Upper lobe of left lung (tissue), 6 donors: ENCODE measurements around the gene AGA. TPM values are rescaled to one million over a fixed set of nuclear protein-coding genes. Genes with fewer than 3 reads are reported as not detected.

ENCODE experiments used
- ATAC-seq, 2 donors: fragments of 200-7000 bp; cut with Tn5 transposase; one replicate each; pipeline ENCODE4 v1.9.1; 2022; ENCODE audit warnings: mild to moderate bottlenecking in 2 of 2, moderate library complexity in 2 of 2; ENCODE audit not compliant: low FRiP score in 2 of 2
- DNase-seq, 2 donors: peaks; one replicate each; pipeline ENCODE4 v3.0.0-alpha.2; 2019 to 2020
- H3K27ac ChIP-seq, 4 donors: fragments of 200-600 bp; sonication (generic); one replicate each; pipeline ENCODE4 v1.5.1; 2016 to 2019
- H3K27me3 ChIP-seq, 4 donors: fragments of 200-600 bp; sonication (generic); one replicate each; pipeline ENCODE4 v1.5.1; 2017 to 2019
- H3K36me3 ChIP-seq, 4 donors: fragments of 200-600 bp; sonication (generic); one replicate each; pipeline ENCODE4 v1.5.1; 2016 to 2019
- H3K4me1 ChIP-seq, 4 donors: fragments of 200-600 bp; sonication (generic); one replicate each; pipeline ENCODE4 v1.5.1; 2018 to 2019
- H3K4me3 ChIP-seq, 4 donors: fragments of 200-600 bp; sonication (generic); one replicate each; pipeline ENCODE4 v1.5.1; 2017 to 2019; ENCODE audit warnings: mild to moderate bottlenecking in 2 of 4, moderate library complexity in 1 of 4
- H3K9me3 ChIP-seq, 4 donors: fragments of 200-600 bp; sonication (generic); one replicate each; pipeline ENCODE4 v1.5.1; 2018 to 2019
- EP300 ChIP-seq, 4 donors: sonication (generic); formaldehyde crosslinking; IDR thresholded peaks; one replicate each; pipeline ENCODE4 v1.5.1; 2017; ENCODE audit warnings: antibody characterized with exemption in 4 of 4, control low read depth in 2 of 4
- POLR2A ChIP-seq, 4 donors: fragments of 450-650 bp; IDR thresholded peaks; one replicate each; pipeline ENCODE4 v1.5.1; 2016 to 2017; ENCODE audit warnings: antibody characterized with exemption in 4 of 4, mild to moderate bottlenecking in 2 of 4
- POLR2AphosphoS5 ChIP-seq, 2 donors: sonication (generic); formaldehyde crosslinking; IDR thresholded peaks; one replicate each; pipeline ENCODE4 v1.5.1; 2017; ENCODE audit warnings: antibody characterized with exemption in 2 of 2
- WGBS, 2 donors: methylation state at CpG; one replicate each; pipeline ENCODE4 v1.1.5; 2017 to 2018; 5-methylcytosine and 5-hydroxymethylcytosine counted together
- total RNA-seq, 6 donors: library from RNA; depleted of rRNA in 4 of 6; stranded (reverse); fragments of >200 nt in 4 of 6; gene quantifications; one replicate each; pipeline versions ENCODE4 v1.1.0 to v1.2.1, GENCODE V29; 2016 to 2021
- TF ChIP-seq, protein P1 (sequence below), 6 experiments: fragments of 450-650 bp in 4 of 6; fragments of 200-600 bp in 2 of 6; sonication (generic) in 2 of 6; IDR thresholded peaks; one replicate each; pipeline ENCODE4 v1.5.1; 2016 to 2019; ENCODE audit warnings: antibody characterized with exemption in 6 of 6
- donor health status: DM: no; HTN: no; CAD: no; lungs with moderate emphysema.
- donor health status: DM: no; HTN: yes; CAD: no; lungs with severe emphysema.

AGA gene
- total RNA-seq, 6 donors from 2014 or later: 13.0 to 32.1 (median 25.9) TPM

DNA sequence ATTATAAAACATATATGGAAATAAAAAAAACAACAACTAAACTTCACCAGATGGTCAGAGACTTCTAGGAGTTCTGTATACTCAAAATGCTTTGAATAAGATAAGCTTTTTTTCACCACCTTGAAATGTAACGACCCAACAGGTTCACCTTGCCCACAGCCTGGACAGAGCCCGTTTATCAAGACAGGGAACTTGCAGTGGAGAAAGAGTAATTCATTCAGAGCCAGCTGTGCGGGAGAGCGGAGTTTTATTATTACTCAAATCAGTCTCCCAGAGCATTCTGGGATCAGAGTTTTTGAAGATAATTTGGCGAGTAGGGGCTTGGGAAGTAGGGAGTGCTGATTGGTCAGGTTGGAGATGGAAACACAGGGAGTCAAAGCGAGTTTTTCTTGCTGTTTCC is 38.5 kb downstream of the AGA start:
- H3K9me3 ChIP-seq: no peaks in the 10 kb centered on the region
- TF ChIP-seq POLR2A (IDR thresholded peaks at IDR 0.05) (no peak), EP300 (IDR thresholded peaks at IDR 0.05) (no peak), POLR2AphosphoS5 (IDR thresholded peaks at IDR 0.05) (no peak)
- TF ChIP-seq, protein P1, sequence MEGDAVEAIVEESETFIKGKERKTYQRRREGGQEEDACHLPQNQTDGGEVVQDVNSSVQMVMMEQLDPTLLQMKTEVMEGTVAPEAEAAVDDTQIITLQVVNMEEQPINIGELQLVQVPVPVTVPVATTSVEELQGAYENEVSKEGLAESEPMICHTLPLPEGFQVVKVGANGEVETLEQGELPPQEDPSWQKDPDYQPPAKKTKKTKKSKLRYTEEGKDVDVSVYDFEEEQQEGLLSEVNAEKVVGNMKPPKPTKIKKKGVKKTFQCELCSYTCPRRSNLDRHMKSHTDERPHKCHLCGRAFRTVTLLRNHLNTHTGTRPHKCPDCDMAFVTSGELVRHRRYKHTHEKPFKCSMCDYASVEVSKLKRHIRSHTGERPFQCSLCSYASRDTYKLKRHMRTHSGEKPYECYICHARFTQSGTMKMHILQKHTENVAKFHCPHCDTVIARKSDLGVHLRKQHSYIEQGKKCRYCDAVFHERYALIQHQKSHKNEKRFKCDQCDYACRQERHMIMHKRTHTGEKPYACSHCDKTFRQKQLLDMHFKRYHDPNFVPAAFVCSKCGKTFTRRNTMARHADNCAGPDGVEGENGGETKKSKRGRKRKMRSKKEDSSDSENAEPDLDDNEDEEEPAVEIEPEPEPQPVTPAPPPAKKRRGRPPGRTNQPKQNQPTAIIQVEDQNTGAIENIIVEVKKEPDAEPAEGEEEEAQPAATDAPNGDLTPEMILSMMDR (IDR thresholded peaks at IDR 0.05): no peak
- H3K27ac ChIP-seq: no peak overlapping the region
- H3K36me3 ChIP-seq: no peaks in the 10 kb centered on the region
- no peaks in the 10 kb centered on the region for H3K27me3 ChIP-seq
- no peak overlapping the region for H3K4me3 ChIP-seq
- no peak for ATAC-seq
- WGBS, 2 donors: 72 to 77% methylated on average over 6 of the region's 6 CpGs
- H3K4me1 ChIP-seq: no peaks in the 10 kb centered on the region
- DNase-seq: no peak

DNA sequence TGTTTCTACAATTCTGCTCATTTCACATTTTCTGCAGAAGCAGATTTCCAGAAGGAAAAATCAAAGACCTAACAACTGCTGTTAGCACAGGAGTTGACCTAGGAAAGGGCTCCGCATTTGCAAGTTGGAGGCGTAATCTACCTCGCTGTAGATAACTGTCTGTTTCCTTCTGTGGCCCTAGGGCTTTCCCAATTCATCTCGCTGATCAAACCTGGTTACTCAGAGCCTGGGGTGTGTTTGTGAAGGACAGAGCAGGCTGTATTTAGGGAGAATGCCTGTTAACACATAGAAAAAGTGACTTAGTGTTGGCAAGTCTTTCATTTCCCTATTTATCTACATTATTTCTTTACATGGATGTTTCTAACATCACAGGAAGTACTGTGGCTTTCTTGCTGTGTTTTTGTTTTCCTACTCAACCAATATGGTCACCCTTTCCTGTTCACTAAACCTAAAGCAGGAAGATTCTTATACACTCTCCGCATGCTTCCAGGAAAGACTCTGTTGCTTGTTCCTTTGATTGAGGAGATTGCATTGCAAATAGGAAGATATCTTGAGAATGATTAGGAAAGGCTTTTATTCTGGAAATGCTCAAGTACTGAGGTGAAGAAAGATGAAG is 40.5 kb downstream of the AGA start:
- ATAC-seq (no peak), DNase-seq (no peak)
- no peak overlapping the region for H3K27ac ChIP-seq
- H3K36me3 ChIP-seq: no peaks in the 10 kb centered on the region
- no peaks in the 10 kb centered on the region for H3K4me1 ChIP-seq
- 73 to 82% methylated on average over 5 of the region's 5 CpGs for WGBS, 2 donors
- H3K27me3 ChIP-seq: no peaks in the 10 kb centered on the region
- no peaks in the 10 kb centered on the region for H3K9me3 ChIP-seq
- TF ChIP-seq, protein P1 (IDR thresholded peaks at IDR 0.05): no peak
- TF ChIP-seq POLR2A (IDR thresholded peaks at IDR 0.05) (no peak), EP300 (IDR thresholded peaks at IDR 0.05) (no peak), POLR2AphosphoS5 (IDR thresholded peaks at IDR 0.05) (no peak)
- H3K4me3 ChIP-seq: no peak overlapping the region

DNA sequence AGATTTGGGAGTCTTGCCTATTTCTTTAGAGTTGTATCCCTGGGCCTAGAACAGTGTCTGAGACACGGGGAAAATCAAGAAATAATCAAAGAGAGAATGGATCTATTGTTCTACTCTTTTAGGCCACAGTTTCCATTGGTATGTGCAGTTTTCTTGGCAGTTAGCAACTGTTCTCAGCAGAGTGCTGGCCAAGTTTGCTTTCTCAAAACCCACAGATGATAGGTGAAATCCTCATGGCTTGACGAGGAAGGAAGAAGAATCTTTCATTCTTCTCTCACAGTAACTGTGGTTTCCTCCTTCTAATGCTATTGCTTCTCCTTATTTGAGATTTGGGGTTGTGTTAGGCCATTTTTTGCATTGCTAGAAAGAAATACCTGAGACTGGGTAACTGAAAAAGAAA is 42.2 kb downstream of the AGA start:
- H3K9me3 ChIP-seq: no peaks in the 10 kb centered on the region
- H3K27me3 ChIP-seq: no peaks in the 10 kb centered on the region
- no peak overlapping the region for H3K27ac ChIP-seq
- TF ChIP-seq POLR2A (IDR thresholded peaks at IDR 0.05) (no peak), POLR2AphosphoS5 (IDR thresholded peaks at IDR 0.05) (no peak), EP300 (IDR thresholded peaks at IDR 0.05) (no peak)
- TF ChIP-seq, protein P1 (IDR thresholded peaks at IDR 0.05): no peak
- H3K4me3 ChIP-seq: no peak overlapping the region
- DNase-seq: no peak
- ATAC-seq: no peak
- no peaks in the 10 kb centered on the region for H3K36me3 ChIP-seq
- H3K4me1 ChIP-seq: no peaks in the 10 kb centered on the region
- WGBS, 2 donors: 45 to 72% methylated on average over 2 of the region's 2 CpGs

DNA sequence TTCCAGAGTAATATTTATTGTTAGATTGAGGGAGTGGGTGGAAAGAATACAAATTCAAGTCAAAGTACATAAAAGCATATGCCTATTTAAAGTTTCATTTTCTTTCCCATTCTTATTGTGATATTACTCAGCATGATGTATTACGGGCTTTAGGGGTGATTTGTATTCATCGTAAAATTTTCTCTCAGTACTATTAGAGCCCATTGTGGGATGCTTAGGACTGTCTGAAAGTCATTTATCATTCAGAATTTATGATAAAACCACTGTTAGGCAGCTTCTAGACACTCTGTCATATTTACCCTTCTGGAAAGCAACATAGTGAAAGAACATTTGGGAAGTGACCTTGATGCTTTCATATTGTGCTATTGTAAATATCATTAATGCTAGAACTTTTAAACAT is 45.9 kb downstream of the AGA start:
- Histone ChIP-seq H3K36me3 (no peaks in the 10 kb centered on the region), H3K9me3 (no peaks in the 10 kb centered on the region), H3K27ac (no peak overlapping the region), H3K27me3 (no peaks in the 10 kb centered on the region), H3K4me3 (no peak overlapping the region), H3K4me1 (no peaks in the 10 kb centered on the region)
- no peak for TF ChIP-seq POLR2AphosphoS5 (IDR thresholded peaks at IDR 0.05)
- TF ChIP-seq POLR2A (IDR thresholded peaks at IDR 0.05): no peak
- TF ChIP-seq EP300 (IDR thresholded peaks at IDR 0.05): no peak
- TF ChIP-seq, protein P1 (IDR thresholded peaks at IDR 0.05): no peak
- DNase-seq: no peak
- no peak for ATAC-seq
- 87 to 89% methylated on average over 2 of the region's 2 CpGs for WGBS, 2 donors

DNA sequence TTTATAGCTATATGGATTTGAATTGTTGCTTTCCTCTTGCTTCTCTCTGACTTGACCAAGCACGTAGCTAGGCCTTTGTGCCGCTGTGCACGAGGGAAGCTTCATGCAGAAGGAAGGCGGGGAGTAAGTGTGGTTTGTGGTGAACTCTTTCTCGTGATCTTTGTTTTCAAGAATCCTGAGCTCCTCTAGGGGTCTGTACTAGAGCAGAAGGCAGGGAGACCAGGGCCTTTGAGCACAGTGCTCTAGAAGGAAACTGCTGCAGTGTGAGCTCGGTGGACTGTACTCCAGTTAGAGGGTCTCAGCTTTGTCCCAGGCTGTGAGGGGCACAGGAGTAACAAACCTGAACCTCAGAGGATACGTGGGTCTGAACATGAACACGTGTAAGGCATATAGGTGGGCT is 49.0 kb downstream of the AGA start:
- no peak for TF ChIP-seq POLR2A (IDR thresholded peaks at IDR 0.05)
- TF ChIP-seq, protein P1 (IDR thresholded peaks at IDR 0.05): no peak
- no peak for TF ChIP-seq POLR2AphosphoS5 (IDR thresholded peaks at IDR 0.05)
- TF ChIP-seq EP300 (IDR thresholded peaks at IDR 0.05): no peak
- no peaks in the 10 kb centered on the region for H3K9me3 ChIP-seq
- no peaks in the 10 kb centered on the region for H3K36me3 ChIP-seq
- H3K4me3 ChIP-seq: no peak overlapping the region
- H3K27me3 ChIP-seq: no peaks in the 10 kb centered on the region
- DNase-seq: no peak
- no peak for ATAC-seq
- H3K4me1 ChIP-seq: no peaks in the 10 kb centered on the region
- 54 to 57% methylated on average over 8 of the region's 8 CpGs for WGBS, 2 donors
- H3K27ac ChIP-seq: no peak overlapping the region
